Measurements from ENCODE around the gene RNF175. TPM values are rescaled to one million over a fixed set of nuclear protein-coding genes. Genes with fewer than 3 reads are reported as not detected.

The RNF175 gene
- total RNA-seq, 4 donors from 2014 or later, result 0.10 to 1.9 (median 0.47) TPM; not detected in 1

- TF ChIP-seq, protein P1, sequence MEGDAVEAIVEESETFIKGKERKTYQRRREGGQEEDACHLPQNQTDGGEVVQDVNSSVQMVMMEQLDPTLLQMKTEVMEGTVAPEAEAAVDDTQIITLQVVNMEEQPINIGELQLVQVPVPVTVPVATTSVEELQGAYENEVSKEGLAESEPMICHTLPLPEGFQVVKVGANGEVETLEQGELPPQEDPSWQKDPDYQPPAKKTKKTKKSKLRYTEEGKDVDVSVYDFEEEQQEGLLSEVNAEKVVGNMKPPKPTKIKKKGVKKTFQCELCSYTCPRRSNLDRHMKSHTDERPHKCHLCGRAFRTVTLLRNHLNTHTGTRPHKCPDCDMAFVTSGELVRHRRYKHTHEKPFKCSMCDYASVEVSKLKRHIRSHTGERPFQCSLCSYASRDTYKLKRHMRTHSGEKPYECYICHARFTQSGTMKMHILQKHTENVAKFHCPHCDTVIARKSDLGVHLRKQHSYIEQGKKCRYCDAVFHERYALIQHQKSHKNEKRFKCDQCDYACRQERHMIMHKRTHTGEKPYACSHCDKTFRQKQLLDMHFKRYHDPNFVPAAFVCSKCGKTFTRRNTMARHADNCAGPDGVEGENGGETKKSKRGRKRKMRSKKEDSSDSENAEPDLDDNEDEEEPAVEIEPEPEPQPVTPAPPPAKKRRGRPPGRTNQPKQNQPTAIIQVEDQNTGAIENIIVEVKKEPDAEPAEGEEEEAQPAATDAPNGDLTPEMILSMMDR (IDR thresholded peaks at IDR 0.05), result no peak
- TF ChIP-seq POLR2A (IDR thresholded peaks at IDR 0.05), result no peak
- no peak for DNase-seq (ENCODE audit: low spot score in 2 of 2)
- intact Hi-C loops (cut with DNase I; ENCODE audit: low total_unique reads), result no loop called here
- H3K4me3 ChIP-seq (ENCODE audit: low read depth, poor library complexity, severe bottlenecking), result no peak overlapping the region
- 74 to 77% methylated on average over 2 of the region's 2 CpGs for WGBS, 2 donors
These were observed 18.3 kb downstream of the RNF175 start for GRCh38 chr4:153741541-153741940.

GRCh38 chr4:153735906-153736461 is 23.8 kb downstream of the RNF175 start:
- intact Hi-C loops (cut with DNase I; ENCODE audit: low total_unique reads), result no loop called here

DNA sequence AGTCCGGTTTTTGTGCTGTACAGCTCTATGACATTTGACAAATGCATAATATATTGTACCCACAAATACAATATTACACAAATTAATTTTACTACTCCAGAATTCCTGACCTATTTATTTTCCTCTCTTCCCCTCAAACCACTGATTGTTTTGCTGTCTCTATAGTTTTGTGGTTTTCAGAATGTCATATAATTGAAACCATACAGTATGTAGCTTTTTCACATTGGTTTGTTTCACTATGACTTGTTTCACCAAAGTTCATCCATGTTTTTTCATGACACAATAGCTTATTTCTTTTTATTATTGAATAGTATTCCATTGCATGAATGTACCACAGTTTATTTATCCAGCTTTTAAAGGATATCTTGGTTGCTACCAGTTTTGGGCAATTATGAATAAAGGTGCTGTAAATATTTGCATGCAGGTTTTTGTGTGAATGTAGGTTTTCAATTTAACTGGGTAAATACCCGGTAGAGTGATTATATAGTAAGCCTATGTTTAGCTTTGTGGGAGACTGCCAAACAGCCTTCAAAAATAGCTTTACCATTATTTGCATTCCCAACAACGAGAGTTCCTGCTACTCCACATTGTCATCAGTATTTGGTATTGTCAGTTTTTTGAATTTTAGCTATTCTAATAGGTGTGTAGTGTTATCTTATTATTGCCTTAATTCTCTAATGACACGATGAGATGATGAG is 25.9 kb downstream of the RNF175 start:
- no peak for DNase-seq (ENCODE audit: low spot score in 2 of 2)
- H3K4me3 ChIP-seq (ENCODE audit: low read depth, poor library complexity, severe bottlenecking), result no peak overlapping the region
- 52 to 54% methylated on average over 4 of the region's 4 CpGs for WGBS, 2 donors
- intact Hi-C loops (cut with DNase I; ENCODE audit: low total_unique reads), result no loop called here
- TF ChIP-seq, protein P1 (IDR thresholded peaks at IDR 0.05), result no peak
- TF ChIP-seq POLR2A (IDR thresholded peaks at IDR 0.05), result no peak

More at GRCh38 chr4:153735906-153736461, 23.8 kb downstream of the RNF175 start:
- no peak overlapping the region for H3K4me3 ChIP-seq (ENCODE audit: low read depth, poor library complexity, severe bottlenecking)
- TF ChIP-seq POLR2A (IDR thresholded peaks at IDR 0.05), result no peak
- TF ChIP-seq, protein P1 (IDR thresholded peaks at IDR 0.05), result no peak
- no peak for DNase-seq (ENCODE audit: low spot score in 2 of 2)

- TF ChIP-seq, protein P1 (IDR thresholded peaks at IDR 0.05), result no peak
- TF ChIP-seq POLR2A (IDR thresholded peaks at IDR 0.05), result no peak
- DNase-seq (ENCODE audit: low spot score in 2 of 2), result no peak
- intact Hi-C loops (cut with DNase I; ENCODE audit: low total_unique reads), result no loop called here
- H3K4me3 ChIP-seq (ENCODE audit: low read depth, poor library complexity, severe bottlenecking), result no peak overlapping the region
- WGBS, 2 donors, result 16 to 26% methylated on average over 3 of the region's 3 CpGs
These were observed 28.6 kb downstream of the RNF175 start for GRCh38 chr4:153731239-153731638.

GRCh38 chr4:153729895-153730294 is 29.9 kb downstream of the RNF175 start:
- WGBS, 2 donors, result 90 to 92% methylated on average over 2 of the region's 2 CpGs
- TF ChIP-seq, protein P1 (IDR thresholded peaks at IDR 0.05), result no peak
- intact Hi-C loops (cut with DNase I; ENCODE audit: low total_unique reads), result no loop called here
- H3K4me3 ChIP-seq (ENCODE audit: low read depth, poor library complexity, severe bottlenecking), result no peak overlapping the region
- no peak for DNase-seq (ENCODE audit: low spot score in 2 of 2)

Measured in lower leg skin (tissue), 4 donors.